Tibial nerve (tissue), 4 donors: ENCODE results near the gene CTNND1. TPM values are rescaled to one million over a fixed set of nuclear protein-coding genes. Genes with fewer than 3 reads are reported as not detected.
A peak's percentile ranks its signal among the peaks of the same experiment; 100 is the strongest.

ENCODE experiments used
- DNase-seq, 2 donors: peaks; one replicate each; pipeline ENCODE4 v3.0.0-alpha.2; 2019; ENCODE audit warnings: low spot score in 2 of 2
- H3K27ac ChIP-seq, 4 donors: fragments of 200-600 bp; sonication (generic) in 3 of 4; one replicate each; pipeline ENCODE4 v1.5.1; 2017 to 2019; ENCODE audit warnings: mild to moderate bottlenecking in 1 of 4
- H3K27me3 ChIP-seq, 2 donors: fragments of 200-600 bp; sonication (generic) in 1 of 2; one replicate each; pipeline versions ENCODE4 v1.5.1 to v1.6.0; 2017 to 2019
- H3K36me3 ChIP-seq, 3 donors: fragments of 200-600 bp; sonication (generic); one replicate each; pipeline ENCODE4 v1.5.1; 2018 to 2019
- H3K4me1 ChIP-seq, 4 donors: fragments of 200-600 bp; sonication (generic) in 3 of 4; one replicate each; pipeline ENCODE4 v1.5.1; 2017 to 2019
- H3K4me3 ChIP-seq, 4 donors: fragments of 200-600 bp; sonication (generic) in 3 of 4; one replicate each; pipeline ENCODE4 v1.5.1; 2017 to 2019; ENCODE audit warnings: mild to moderate bottlenecking in 1 of 4, moderate library complexity in 1 of 4
- H3K9me3 ChIP-seq, 4 donors: fragments of 200-600 bp; sonication (generic) in 3 of 4; one replicate each; pipeline ENCODE4 v1.5.1; 2017 to 2019
- CTCF ChIP-seq, 5 experiments: fragments of 200-600 bp in 3 of 5; fragments of 450-650 bp in 2 of 5; sonication (generic) in 3 of 5; IDR thresholded peaks; one replicate each; pipeline ENCODE4 v1.5.1; 2016 to 2019; ENCODE audit warnings: antibody characterized with exemption in 5 of 5, mild to moderate bottlenecking in 3 of 5, moderate library complexity in 2 of 5
- EP300 ChIP-seq, 2 donors: sonication (generic); formaldehyde crosslinking; IDR thresholded peaks; one replicate each; pipeline ENCODE4 v1.6.1; 2017; ENCODE audit warnings: antibody characterized with exemption in 2 of 2, mild to moderate bottlenecking in 1 of 2
- POLR2A ChIP-seq, 2 donors: fragments of 450-650 bp; IDR thresholded peaks; one replicate each; pipeline ENCODE4 v1.6.1; 2017; ENCODE audit warnings: antibody characterized with exemption in 2 of 2, mild to moderate bottlenecking in 2 of 2, moderate library complexity in 2 of 2
- WGBS, 2 donors: methylation state at CpG; one replicate each; pipeline ENCODE4 v1.1.5; 2018; 5-methylcytosine and 5-hydroxymethylcytosine counted together
- total RNA-seq, 4 donors: library from RNA; depleted of rRNA; stranded (reverse); fragments of >200 nt; gene quantifications; one replicate each; pipeline ENCODE4 v1.1.0, GENCODE V29; 2016

The CTNND1 gene
- total RNA-seq, 4 donors from 2014 or later: 104 to 128 (median 124) TPM

DNA sequence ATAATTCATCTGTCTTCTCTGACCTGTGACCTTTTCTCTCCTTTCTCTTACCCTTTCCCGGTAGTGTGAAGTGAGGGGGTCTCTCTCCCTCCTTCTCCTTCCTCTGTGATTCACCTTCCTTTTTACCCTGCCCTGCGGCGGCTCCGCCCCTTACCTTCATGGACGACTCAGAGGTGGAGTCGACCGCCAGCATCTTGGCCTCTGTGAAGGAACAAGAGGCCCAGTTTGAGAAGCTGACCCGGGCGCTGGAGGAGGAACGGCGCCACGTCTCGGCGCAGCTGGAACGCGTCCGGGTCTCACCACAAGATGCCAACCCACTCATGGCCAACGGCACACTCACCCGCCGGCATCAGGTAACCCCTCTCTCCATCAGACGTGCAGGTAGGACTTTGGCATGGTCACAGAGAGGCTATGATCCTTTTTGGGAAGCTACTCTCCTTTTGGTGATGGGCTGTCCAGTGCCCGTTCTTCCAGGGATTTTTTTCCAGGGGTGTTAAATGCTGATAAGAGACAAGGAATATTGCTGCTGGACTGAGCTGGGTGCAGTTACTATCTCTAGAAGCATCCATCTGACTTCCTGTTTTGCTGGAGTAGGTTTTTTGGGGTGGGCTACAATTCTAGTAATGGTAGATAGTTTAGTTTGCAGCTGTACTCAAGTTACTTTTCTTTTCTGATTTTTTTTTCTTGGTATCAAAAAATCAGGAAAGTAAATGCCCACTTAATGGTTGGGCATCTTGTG is 29.9 kb downstream of the CTNND1 start:
- peak overlapping the region in 3 of 4 donors; percentile 53 to 74 (median 58) for H3K27ac ChIP-seq
- WGBS, 2 donors: 89 to 90% methylated on average over 22 of the region's 22 CpGs
- no peaks in the 10 kb centered on the region for H3K9me3 ChIP-seq
- TF ChIP-seq CTCF (IDR thresholded peaks at IDR 0.05) (no peak), EP300 (IDR thresholded peaks at IDR 0.05) (no peak), POLR2A (IDR thresholded peaks at IDR 0.05) (no peak)
- no peaks in the 10 kb centered on the region for H3K27me3 ChIP-seq
- no peak for DNase-seq
- no peak overlapping the region for H3K4me3 ChIP-seq
- H3K36me3 ChIP-seq: peaks cover 0 to 33% (median 2%) of the 10 kb centered on the region in 3 donors
- H3K4me1 ChIP-seq: peaks cover 0 to 90% (median 63%) of the 10 kb centered on the region in 4 donors

DNA sequence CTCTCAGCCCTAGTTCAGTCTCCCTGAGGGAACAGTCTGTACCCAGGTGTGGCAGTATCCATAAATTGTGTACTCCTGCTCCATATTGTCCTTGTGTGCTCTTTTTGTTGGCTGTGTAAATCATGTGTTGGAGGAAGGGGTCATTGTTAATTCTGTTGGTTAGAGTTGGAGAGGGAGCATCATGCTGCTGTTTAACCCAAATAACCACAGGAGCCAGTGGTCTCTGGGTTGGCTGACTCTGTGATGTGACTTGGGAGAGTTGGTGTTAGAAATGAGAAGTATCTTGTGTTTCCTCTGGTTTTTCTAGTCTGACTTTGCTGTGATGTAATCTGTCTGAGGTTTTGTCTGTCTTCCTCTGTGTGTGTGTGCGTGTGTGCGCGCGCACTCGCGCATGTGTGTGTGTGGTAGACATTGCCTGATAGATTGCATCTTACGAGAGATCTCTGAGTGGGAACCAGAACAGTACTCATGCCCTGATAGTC is 30.5 kb downstream of the CTNND1 start:
- no peaks in the 10 kb centered on the region for H3K9me3 ChIP-seq
- H3K27ac ChIP-seq: peak overlapping the region in 3 of 4 donors; percentile 53 to 74 (median 58)
- H3K4me3 ChIP-seq: no peak overlapping the region
- WGBS, 2 donors: 73 to 82% methylated on average over 7 of the region's 7 CpGs
- peaks cover 0 to 84% (median 57%) of the 10 kb centered on the region in 4 donors for H3K4me1 ChIP-seq
- TF ChIP-seq POLR2A (IDR thresholded peaks at IDR 0.05): no peak
- TF ChIP-seq EP300 (IDR thresholded peaks at IDR 0.05): peak in 1 of 2 donors; percentile 68
- TF ChIP-seq CTCF (IDR thresholded peaks at IDR 0.05): no peak
- peaks cover 0 to 39% (median 5%) of the 10 kb centered on the region in 3 donors for H3K36me3 ChIP-seq
- DNase-seq: peak; percentile 61 to 71
- no peaks in the 10 kb centered on the region for H3K27me3 ChIP-seq

DNA sequence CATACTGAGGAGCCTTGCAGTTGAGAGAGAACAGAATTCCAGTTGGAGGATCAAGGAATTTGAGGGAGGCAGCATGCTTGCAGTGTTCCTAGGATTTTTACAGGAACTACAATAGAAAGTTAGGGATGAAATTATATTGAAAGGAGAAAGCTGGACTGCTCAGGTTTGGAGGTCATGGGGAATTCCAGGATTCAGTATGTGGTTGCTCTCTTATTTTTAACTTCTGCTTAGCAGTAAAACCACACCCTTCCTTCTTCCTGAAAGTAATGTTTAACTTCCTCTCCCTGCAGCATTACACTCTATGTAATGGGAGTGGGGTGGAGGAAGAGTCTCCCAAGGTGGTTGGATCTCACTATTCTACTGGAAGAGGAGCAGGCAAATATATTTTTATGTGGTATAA is 31.3 kb downstream of the CTNND1 start:
- H3K36me3 ChIP-seq: peaks cover 0 to 44% (median 5%) of the 10 kb centered on the region in 3 donors
- no peak overlapping the region for H3K4me3 ChIP-seq
- peak overlapping the region in 3 of 4 donors; percentile 53 to 74 (median 58) for H3K27ac ChIP-seq
- TF ChIP-seq POLR2A (IDR thresholded peaks at IDR 0.05) (no peak), EP300 (IDR thresholded peaks at IDR 0.05) (peak in 1 of 2 donors; percentile 54)
- no peaks in the 10 kb centered on the region for H3K27me3 ChIP-seq
- H3K4me1 ChIP-seq: peaks cover 0 to 78% (median 49%) of the 10 kb centered on the region in 4 donors
- H3K9me3 ChIP-seq: no peaks in the 10 kb centered on the region
- DNase-seq: no peak

DNA sequence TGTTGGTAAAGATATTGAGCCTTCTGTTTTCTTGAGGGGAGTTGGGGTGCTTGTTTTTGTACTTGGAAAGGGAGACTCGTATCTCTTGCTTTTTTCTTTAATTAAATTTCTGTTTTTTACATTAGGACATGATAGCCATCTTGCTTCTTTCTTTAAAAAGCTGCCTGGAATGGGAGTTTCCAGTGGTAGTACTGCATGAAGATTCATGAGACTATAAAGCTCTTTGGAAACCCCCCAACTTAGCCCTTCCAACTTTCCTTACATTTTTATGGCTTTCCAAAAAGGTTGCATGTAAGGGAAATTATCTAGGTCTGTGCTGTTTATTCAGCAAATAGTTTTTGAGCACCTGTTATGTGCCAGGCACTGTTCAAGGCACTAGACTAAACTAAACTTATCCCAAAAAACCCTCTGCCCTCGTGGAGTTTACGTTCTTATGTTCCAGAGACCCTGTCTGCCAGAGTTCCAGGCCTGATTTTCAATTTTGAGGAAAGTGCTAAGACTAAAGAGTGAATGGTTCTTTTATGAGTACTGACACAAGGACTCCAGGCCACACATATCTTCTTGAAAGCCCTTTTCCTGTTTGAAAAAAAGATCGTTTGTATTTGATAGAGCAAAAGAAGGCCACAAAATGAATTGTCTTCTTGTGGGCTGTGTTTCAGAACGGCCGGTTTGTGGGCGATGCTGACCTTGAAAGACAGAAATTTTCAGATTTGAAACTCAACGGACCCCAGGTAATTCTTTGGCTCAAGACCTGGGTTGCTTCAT is 31.9 kb downstream of the CTNND1 start:
- Histone ChIP-seq H3K4me3 (no peak overlapping the region), H3K27me3 (no peaks in the 10 kb centered on the region), H3K27ac (peak overlapping the region in 3 of 4 donors; percentile 53 to 74 (median 58)), H3K4me1 (peaks cover 0 to 77% (median 45%) of the 10 kb centered on the region in 4 donors), H3K36me3 (peaks cover 0 to 46% (median 5%) of the 10 kb centered on the region in 3 donors), H3K9me3 (no peaks in the 10 kb centered on the region)
- TF ChIP-seq POLR2A (IDR thresholded peaks at IDR 0.05) (no peak), EP300 (IDR thresholded peaks at IDR 0.05) (no peak)
- no peak for DNase-seq
- 38 to 45% methylated on average over 8 of the region's 8 CpGs for WGBS, 2 donors

DNA sequence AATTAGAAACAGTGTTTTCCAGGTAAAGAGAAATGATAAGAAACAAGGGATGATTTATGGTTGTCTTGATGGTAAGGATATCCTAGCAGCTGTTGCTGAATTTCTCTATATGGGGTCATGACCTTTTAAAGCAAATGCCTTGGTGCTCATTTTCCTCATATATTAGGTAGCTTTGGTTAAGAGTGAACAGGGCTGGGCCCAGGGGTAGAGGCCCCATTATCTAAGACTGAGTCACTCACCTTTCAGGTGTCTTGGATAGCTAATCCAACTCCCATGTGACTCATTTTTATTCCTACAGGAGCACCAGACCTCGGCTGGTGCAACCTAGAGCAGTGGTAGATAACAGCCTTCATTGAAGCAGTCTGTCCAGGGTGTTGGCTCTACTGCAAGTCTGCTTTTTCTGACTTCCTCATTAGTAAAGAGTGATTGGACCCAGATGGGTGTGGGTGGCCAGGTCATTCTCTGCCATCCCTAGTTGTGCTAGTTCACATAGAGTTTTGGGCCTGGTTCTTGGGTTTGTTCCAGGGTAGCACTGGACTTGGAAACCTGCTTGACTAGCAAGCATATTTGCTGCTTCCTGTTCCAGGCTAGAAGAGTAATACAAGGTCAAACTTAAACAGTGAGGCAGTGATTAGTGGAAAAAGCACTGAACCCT is 37.4 kb downstream of the CTNND1 start:
- Histone ChIP-seq H3K36me3 (peaks cover 0 to 55% (median 9%) of the 10 kb centered on the region in 3 donors), H3K27me3 (no peaks in the 10 kb centered on the region), H3K9me3 (no peaks in the 10 kb centered on the region), H3K4me3 (no peak overlapping the region), H3K4me1 (peaks cover 0 to 62% (median 32%) of the 10 kb centered on the region in 4 donors), H3K27ac (peak overlapping the region in 3 of 4 donors; percentile 38 to 76 (median 52))
- DNase-seq: no peak
- TF ChIP-seq EP300 (IDR thresholded peaks at IDR 0.05): peak in 1 of 2 donors; percentile 40
- TF ChIP-seq CTCF (IDR thresholded peaks at IDR 0.05): no peak
- no peak for TF ChIP-seq POLR2A (IDR thresholded peaks at IDR 0.05)
- WGBS, 2 donors: 6 to 11% methylated on average over 1 of the region's 1 CpG
